Esophagus squamous epithelium (tissue), 5 donors: ENCODE data around the gene EBNA1BP2. TPM values are rescaled to one million over a fixed set of nuclear protein-coding genes. Genes with fewer than 3 reads are reported as not detected.

Experiments
- DNase-seq: peaks from one replicate; lab custom pipeline; 2025; lab: John Stamatoyannopoulos, UW
- H3K27ac ChIP-seq, 4 donors: fragments of 200-600 bp; sonication (generic); one replicate each; pipeline ENCODE4 v1.5.1; 2016 to 2019; ENCODE audit warnings: mild to moderate bottlenecking in 1 of 4
- H3K27me3 ChIP-seq, 4 donors: fragments of 200-600 bp; sonication (generic); 1 replicate in 3 of 4; 2 replicates in 1 of 4; pipeline versions ENCODE4 v1.5.1 to v1.6.0; 2017 to 2021; ENCODE audit warnings: antibody characterized with exemption in 1 of 4
- H3K36me3 ChIP-seq, 3 donors: fragments of 200-600 bp; sonication (generic); one replicate each; pipeline ENCODE4 v1.5.1; 2016 to 2019
- H3K4me1 ChIP-seq, 3 donors: fragments of 200-600 bp; sonication (generic); one replicate each; pipeline ENCODE4 v1.5.1; 2017 to 2019
- H3K4me3 ChIP-seq, 4 donors: fragments of 200-600 bp; sonication (generic); 1 replicate in 3 of 4; 2 replicates in 1 of 4; pipeline ENCODE4 v1.5.1; 2016 to 2019; ENCODE audit warnings: mild to moderate bottlenecking in 2 of 4, moderate library complexity in 1 of 4
- H3K9me3 ChIP-seq, 3 donors: fragments of 200-600 bp; sonication (generic); one replicate each; pipeline ENCODE4 v1.5.1; 2016 to 2019
- POLR2A ChIP-seq, 4 donors: fragments of 450-650 bp; IDR thresholded peaks; one replicate each; pipeline ENCODE4 v1.6.1; 2017; ENCODE audit warnings: antibody characterized with exemption in 4 of 4, mild to moderate bottlenecking in 4 of 4, moderate library complexity in 3 of 4
- WGBS, 2 donors: methylation state at CpG; one replicate each; pipeline ENCODE4 v1.1.5; 2018; 5-methylcytosine and 5-hydroxymethylcytosine counted together
- intact Hi-C: fragments of 100-400 bp; cut with DNase I; formaldehyde crosslinking; loops from one replicate; pipeline ENCODE4 v1.15.0; 2022
- total RNA-seq, 4 donors: library from RNA; depleted of rRNA; stranded (reverse); fragments of >200 nt; gene quantifications; one replicate each; pipeline ENCODE4 v1.1.0, GENCODE V29; 2016
- TF ChIP-seq, protein P1 (sequence below), 6 experiments: fragments of 450-650 bp in 4 of 6; fragments of 200-600 bp in 2 of 6; sonication (generic) in 2 of 6; IDR thresholded peaks; one replicate each; pipeline ENCODE4 v1.5.1; 2016 to 2019; ENCODE audit warnings: antibody characterized with exemption in 6 of 6, mild to moderate bottlenecking in 4 of 6, moderate library complexity in 4 of 6
- donor health status: DM: yes; HTN: yes; CAD: no.

Gene EBNA1BP2
- total RNA-seq, 4 donors from 2014 or later: 44.4 to 99.3 (median 60.7) TPM

- peak overlapping the region; percentile 84 to 96 (median 90) for H3K4me3 ChIP-seq
Observed at GRCh38 chr1:43172527-43172972, 460 bp upstream of the EBNA1BP2 start.

DNA sequence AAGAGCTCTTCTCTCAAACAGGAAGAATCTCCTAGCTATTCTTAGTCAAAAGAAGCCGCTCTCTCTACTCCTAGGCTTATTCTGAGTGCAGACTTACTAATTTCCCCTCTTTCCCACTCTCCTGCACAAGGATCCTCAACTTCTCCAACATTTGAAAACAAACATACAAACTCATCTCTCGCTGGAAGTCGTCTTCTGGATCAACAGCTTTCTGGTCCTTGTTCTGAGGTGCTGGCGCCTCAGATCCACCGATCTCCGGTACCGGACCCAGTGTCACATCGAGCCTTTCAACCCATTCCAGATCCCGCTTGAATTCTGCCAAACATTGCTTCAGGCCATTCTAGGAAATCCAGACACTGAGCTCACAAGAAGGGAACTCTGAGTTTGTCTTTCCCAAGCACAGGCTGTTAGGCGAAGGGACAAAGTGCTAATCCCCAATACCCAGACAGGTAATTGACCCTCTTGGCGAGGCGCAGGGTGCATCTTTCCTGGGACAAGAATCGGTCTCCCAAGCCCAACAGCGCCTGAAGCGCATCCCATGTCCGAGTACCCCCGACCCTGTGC, 696 bp downstream of the EBNA1BP2 start:
- Histone ChIP-seq H3K36me3 (peaks cover 8 to 45% (median 12%) of the 10 kb centered on the region in 3 donors), H3K27me3 (peaks cover 0 to 19% (median 0%) of the 10 kb centered on the region in 4 donors), H3K9me3 (no peaks in the 10 kb centered on the region), H3K4me3 (peak overlapping the region; percentile 84 to 96 (median 90)), H3K4me1 (peaks cover 0 to 22% (median 6%) of the 10 kb centered on the region in 3 donors), H3K27ac (peak overlapping the region; percentile 24 to 83 (median 78))
- 18 to 32% methylated on average over 10 to 13 of the region's 17 CpGs for WGBS, 2 donors
- DNase-seq: no peak
- no peak for TF ChIP-seq POLR2A (IDR thresholded peaks at IDR 0.05)
- TF ChIP-seq, protein P1, sequence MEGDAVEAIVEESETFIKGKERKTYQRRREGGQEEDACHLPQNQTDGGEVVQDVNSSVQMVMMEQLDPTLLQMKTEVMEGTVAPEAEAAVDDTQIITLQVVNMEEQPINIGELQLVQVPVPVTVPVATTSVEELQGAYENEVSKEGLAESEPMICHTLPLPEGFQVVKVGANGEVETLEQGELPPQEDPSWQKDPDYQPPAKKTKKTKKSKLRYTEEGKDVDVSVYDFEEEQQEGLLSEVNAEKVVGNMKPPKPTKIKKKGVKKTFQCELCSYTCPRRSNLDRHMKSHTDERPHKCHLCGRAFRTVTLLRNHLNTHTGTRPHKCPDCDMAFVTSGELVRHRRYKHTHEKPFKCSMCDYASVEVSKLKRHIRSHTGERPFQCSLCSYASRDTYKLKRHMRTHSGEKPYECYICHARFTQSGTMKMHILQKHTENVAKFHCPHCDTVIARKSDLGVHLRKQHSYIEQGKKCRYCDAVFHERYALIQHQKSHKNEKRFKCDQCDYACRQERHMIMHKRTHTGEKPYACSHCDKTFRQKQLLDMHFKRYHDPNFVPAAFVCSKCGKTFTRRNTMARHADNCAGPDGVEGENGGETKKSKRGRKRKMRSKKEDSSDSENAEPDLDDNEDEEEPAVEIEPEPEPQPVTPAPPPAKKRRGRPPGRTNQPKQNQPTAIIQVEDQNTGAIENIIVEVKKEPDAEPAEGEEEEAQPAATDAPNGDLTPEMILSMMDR (IDR thresholded peaks at IDR 0.05): no peak
- intact Hi-C loops: no loop called here

More at GRCh38 chr1:43172527-43172972, 460 bp upstream of the EBNA1BP2 start:
- H3K9me3 ChIP-seq: no peaks in the 10 kb centered on the region
- H3K27ac ChIP-seq: peak overlapping the region; percentile 24 to 83 (median 78)
- TF ChIP-seq POLR2A (IDR thresholded peaks at IDR 0.05): no peak
- TF ChIP-seq, protein P1 (IDR thresholded peaks at IDR 0.05): no peak
- 1 to 3% methylated on average over 16 to 17 of the region's 20 CpGs for WGBS, 2 donors
- H3K36me3 ChIP-seq: peaks cover 0 to 33% (median 6%) of the 10 kb centered on the region in 3 donors
- intact Hi-C loops: no loop called here
- H3K27me3 ChIP-seq: peaks cover 0 to 31% (median 0%) of the 10 kb centered on the region in 4 donors
- H3K4me1 ChIP-seq: peaks cover 0 to 22% (median 6%) of the 10 kb centered on the region in 3 donors
- DNase-seq: peak; percentile 73

DNA sequence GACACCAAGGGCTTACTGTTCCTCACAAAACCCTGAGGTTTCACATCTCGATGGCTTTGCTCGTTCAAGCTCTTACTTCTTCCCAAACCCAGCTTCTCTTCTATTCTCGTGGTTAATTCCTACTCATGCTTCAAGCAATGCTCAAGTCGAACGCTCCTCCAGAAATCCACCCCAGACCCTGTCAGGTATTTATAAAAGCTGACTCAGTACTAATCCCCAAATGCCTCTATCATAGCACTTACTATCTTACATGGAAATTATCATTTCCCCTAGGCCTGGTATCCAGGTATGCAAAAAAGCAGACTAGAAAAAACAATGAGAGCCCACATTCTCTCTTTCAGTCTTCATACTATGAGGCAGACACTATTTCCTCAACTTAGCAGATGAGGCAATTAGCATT, 6.3 kb downstream of the EBNA1BP2 start:
- TF ChIP-seq POLR2A (IDR thresholded peaks at IDR 0.05): no peak
- TF ChIP-seq, protein P1 (IDR thresholded peaks at IDR 0.05): no peak
- Histone ChIP-seq H3K9me3 (no peaks in the 10 kb centered on the region), H3K4me1 (peaks cover 0 to 6% (median 0%) of the 10 kb centered on the region in 3 donors), H3K36me3 (peaks cover 8 to 80% (median 17%) of the 10 kb centered on the region in 3 donors), H3K27ac (no peak overlapping the region), H3K4me3 (no peak overlapping the region), H3K27me3 (no peaks in the 10 kb centered on the region)
- WGBS, 2 donors: 87 to 97% methylated on average over 5 of the region's 5 CpGs
- intact Hi-C loops: no loop called here
- no peak for DNase-seq

DNA sequence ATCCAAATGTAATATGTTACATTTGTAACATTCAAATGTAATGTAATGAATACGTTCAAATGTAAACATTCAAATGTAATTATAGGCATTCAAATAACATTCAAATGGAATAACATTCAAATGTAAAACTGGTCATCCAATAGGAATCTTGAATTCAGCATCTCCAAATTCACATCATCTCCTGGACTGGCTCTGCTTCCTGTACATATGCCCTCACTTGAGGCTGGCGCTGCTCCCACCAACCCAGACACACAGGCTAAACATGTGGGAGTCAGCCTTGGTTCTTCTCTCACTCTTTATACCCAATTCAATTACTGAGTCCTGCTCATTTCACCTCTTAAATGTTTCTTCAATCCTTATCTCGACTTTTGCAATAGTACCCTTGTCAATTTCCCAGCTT, 6.9 kb downstream of the EBNA1BP2 start:
- intact Hi-C loops: no loop called here
- Histone ChIP-seq H3K4me1 (no peaks in the 10 kb centered on the region), H3K27me3 (no peaks in the 10 kb centered on the region), H3K27ac (no peak overlapping the region), H3K4me3 (no peak overlapping the region), H3K9me3 (no peaks in the 10 kb centered on the region), H3K36me3 (peaks cover 8 to 74% (median 17%) of the 10 kb centered on the region in 3 donors)
- no peak for DNase-seq
- 87 to 92% methylated on average over 3 of the region's 3 CpGs for WGBS, 2 donors
- TF ChIP-seq POLR2A (IDR thresholded peaks at IDR 0.05): no peak
- TF ChIP-seq, protein P1 (IDR thresholded peaks at IDR 0.05): no peak

DNA sequence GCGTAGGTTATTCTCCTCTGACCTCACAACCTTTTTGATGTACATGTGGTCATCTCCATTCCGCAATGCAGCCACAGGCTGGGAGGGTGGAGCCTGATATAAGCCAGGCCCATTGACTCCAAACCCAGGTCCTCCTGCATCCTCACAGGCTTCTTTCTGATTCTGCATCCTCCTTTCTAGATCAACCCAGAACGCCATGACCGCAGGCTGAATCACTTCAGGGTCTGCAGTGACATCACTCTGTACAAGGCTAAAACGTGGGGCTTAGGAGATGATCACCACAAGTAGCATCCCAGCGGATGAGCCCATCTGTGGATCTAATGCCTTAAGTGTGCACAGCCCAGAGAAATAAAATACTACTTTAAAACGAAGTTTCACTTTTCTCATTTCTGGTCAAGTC, 16.1 kb downstream of the EBNA1BP2 start:
- no peak for TF ChIP-seq POLR2A (IDR thresholded peaks at IDR 0.05)
- TF ChIP-seq, protein P1 (IDR thresholded peaks at IDR 0.05): no peak
- Histone ChIP-seq H3K4me3 (no peak overlapping the region), H3K4me1 (peaks cover 0 to 14% (median 3%) of the 10 kb centered on the region in 3 donors), H3K27ac (no peak overlapping the region), H3K9me3 (no peaks in the 10 kb centered on the region), H3K27me3 (peaks cover 0 to 25% (median 0%) of the 10 kb centered on the region in 4 donors), H3K36me3 (no peaks in the 10 kb centered on the region)
- intact Hi-C loops: no loop called here
- 77% methylated on average over 6 to 7 of the region's 7 CpGs for WGBS, 2 donors
- no peak for DNase-seq
